A549 (cell line): ENCODE measurements around the gene XIST.

Experiments used
- CBX2 ChIP-seq: fragments of 200-600 bp; sonication (generic); IDR thresholded peaks from 2 replicates; pipeline ENCODE4 v1.6.1; 2016; ENCODE audit warnings: low read depth, mild to moderate bottlenecking, borderline replicate concordance
- CEBPB ChIP-seq, 2 experiments: fragments of >200 bp in 1 of 2; sonication (Bioruptor Twin) in 1 of 2; formaldehyde crosslinking in 1 of 2; IDR thresholded peaks; 2 replicates each; pipeline ENCODE4 v1.6.1; 2012 to 2016
- CHD2 ChIP-seq: fragments of 150-350 bp; IDR thresholded peaks from 2 replicates; pipeline ENCODE4 v1.6.1; 2014; ENCODE audit warnings: low read length; ENCODE audit not compliant: partially characterized antibody
- EP300 ChIP-seq, 2 experiments: fragments of >200 bp; sonication (Bioruptor Twin); formaldehyde crosslinking; IDR thresholded peaks; 2 replicates in 1 of 2; 3 replicates in 1 of 2; pipeline ENCODE4 v1.6.1; 2016 to 2017
- ESRRA ChIP-seq: fragments of 150-350 bp; IDR thresholded peaks from 2 replicates; pipeline ENCODE4 v1.6.1; 2014; ENCODE audit warnings: mild to moderate bottlenecking, low read length, borderline replicate concordance
- FOSL2 ChIP-seq, 2 experiments: fragments of 450-650 bp in 1 of 2; fragments of >200 bp in 1 of 2; sonication (Bioruptor Twin) in 1 of 2; formaldehyde crosslinking; IDR thresholded peaks; 2 replicates each; pipeline versions ENCODE4 v1.5.0 to v1.6.1; 2016 to 2020; ENCODE audit warnings: mild to moderate bottlenecking in 1 of 2, moderate library complexity in 1 of 2
- POLR2A ChIP-seq: IDR thresholded peaks from 2 replicates; pipeline ENCODE4 v1.6.1; 2012; ENCODE audit warnings: mild to moderate bottlenecking, low read length
- RAD21 ChIP-seq, 2 experiments: fragments of >200 bp in 1 of 2; sonication (Bioruptor Twin) in 1 of 2; formaldehyde crosslinking in 1 of 2; IDR thresholded peaks in 1 of 2; conservative IDR thresholded peaks in 1 of 2; 2 replicates in 1 of 2; 3 replicates in 1 of 2; pipeline ENCODE4 v1.6.1; 2012 to 2018; ENCODE audit warnings: inconsistent platforms in 1 of 2
- SMC3 ChIP-seq: fragments of >200 bp; sonication (Bioruptor Twin); formaldehyde crosslinking; IDR thresholded peaks from 3 replicates; pipeline ENCODE4 v1.6.1; 2018; ENCODE audit warnings: inconsistent platforms
- SREBF2 ChIP-seq: fragments of 450-650 bp; IDR thresholded peaks from 2 replicates; pipeline ENCODE4 v1.6.1; 2014; ENCODE audit warnings: mild to moderate bottlenecking, moderate library complexity
- TF ChIP-seq, protein P1 (sequence below): fragments of >200 bp; sonication (Bioruptor Twin); formaldehyde crosslinking; IDR thresholded peaks from 3 replicates; pipeline ENCODE4 v1.5.1; 2016

DNA sequence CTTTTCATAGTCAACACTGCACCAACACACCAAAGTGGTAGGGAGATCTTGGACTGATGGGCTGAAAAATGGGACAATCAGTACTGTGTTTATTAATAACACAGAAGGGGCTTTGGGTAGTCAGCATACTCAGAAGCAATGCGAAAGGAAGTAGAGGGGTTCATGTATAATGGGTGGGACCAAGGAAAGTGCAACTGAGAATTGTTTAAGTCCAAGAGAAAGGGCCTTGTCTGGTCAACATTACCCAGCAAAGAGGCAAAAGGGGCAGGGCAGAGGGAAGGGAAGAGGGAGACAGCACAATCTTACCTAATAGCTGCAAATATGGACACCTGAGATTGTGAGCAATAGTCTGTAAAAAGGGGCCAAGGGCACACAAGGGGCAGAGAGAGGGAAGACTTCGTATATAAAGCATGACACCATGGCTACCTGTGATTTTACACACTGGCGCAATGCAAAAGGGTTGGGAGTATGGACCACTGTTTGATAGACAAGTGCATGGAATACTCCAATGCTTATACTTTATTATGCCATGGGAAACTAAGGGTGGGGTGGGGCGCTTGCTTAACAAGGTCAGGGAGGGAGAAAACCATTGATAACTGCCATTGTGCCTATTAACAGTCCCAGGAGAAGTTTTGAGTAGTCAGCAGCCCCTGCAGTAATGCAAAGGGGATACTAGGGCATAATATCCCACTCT, 9.8 kb downstream of the XIST start:
- TF ChIP-seq FOSL2 (IDR thresholded peaks at IDR 0.05), result no peak
- TF ChIP-seq FOSL2 (CRISPR knock-in tag; IDR thresholded peaks at IDR 0.05), result no peak
- no peak for TF ChIP-seq SMC3
- TF ChIP-seq, protein P1, sequence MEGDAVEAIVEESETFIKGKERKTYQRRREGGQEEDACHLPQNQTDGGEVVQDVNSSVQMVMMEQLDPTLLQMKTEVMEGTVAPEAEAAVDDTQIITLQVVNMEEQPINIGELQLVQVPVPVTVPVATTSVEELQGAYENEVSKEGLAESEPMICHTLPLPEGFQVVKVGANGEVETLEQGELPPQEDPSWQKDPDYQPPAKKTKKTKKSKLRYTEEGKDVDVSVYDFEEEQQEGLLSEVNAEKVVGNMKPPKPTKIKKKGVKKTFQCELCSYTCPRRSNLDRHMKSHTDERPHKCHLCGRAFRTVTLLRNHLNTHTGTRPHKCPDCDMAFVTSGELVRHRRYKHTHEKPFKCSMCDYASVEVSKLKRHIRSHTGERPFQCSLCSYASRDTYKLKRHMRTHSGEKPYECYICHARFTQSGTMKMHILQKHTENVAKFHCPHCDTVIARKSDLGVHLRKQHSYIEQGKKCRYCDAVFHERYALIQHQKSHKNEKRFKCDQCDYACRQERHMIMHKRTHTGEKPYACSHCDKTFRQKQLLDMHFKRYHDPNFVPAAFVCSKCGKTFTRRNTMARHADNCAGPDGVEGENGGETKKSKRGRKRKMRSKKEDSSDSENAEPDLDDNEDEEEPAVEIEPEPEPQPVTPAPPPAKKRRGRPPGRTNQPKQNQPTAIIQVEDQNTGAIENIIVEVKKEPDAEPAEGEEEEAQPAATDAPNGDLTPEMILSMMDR, result no peak
- no peak for TF ChIP-seq CHD2
- TF ChIP-seq CEBPB (IDR thresholded peaks at IDR 0.05), result no peak
- no peak for TF ChIP-seq CBX2
- no peak for TF ChIP-seq POLR2A
- no peak for TF ChIP-seq SREBF2
- no peak for TF ChIP-seq ESRRA
- no peak for TF ChIP-seq RAD21 (conservative IDR thresholded peaks at IDR 0.05 in 1 of 2, IDR thresholded peaks at IDR 0.05 in 1 of 2)
- no peak for TF ChIP-seq EP300 (IDR thresholded peaks at IDR 0.05)
